ENCODE data around the gene CD200. TPM values are rescaled to one million over a fixed set of nuclear protein-coding genes. Genes with fewer than 3 reads are reported as not detected.

CD200 gene
- total RNA-seq, 2 donors from 2014 or later: 2.0 to 2.6 TPM

GRCh38 chr3:112298781-112299180 lies 34.2 kb upstream of the CD200 start:
- no peak overlapping the region for H3K4me3 ChIP-seq
- H3K27ac ChIP-seq: no peak overlapping the region
- H3K27me3 ChIP-seq: no peaks in the 10 kb centered on the region
- intact Hi-C loops (cut with DNase I): no loop called here
- H3K4me1 ChIP-seq: no peaks in the 10 kb centered on the region
- no peaks in the 10 kb centered on the region for H3K9me3 ChIP-seq
- no peaks in the 10 kb centered on the region for H3K36me3 ChIP-seq (replicated peaks in 1 of 2; ENCODE audit: insufficient read depth in 1 of 2, low read depth in 2 of 2)
- ATAC-seq (no peak), DNase-seq (no peak)
- TF ChIP-seq CTCF (IDR thresholded peaks at IDR 0.05): no peak
- no peak for TF ChIP-seq POLR2A (IDR thresholded peaks at IDR 0.05)

- H3K9me3 ChIP-seq: no peaks in the 10 kb centered on the region
Observed at GRCh38 chr3:112302150-112302830, 30.7 kb upstream of the CD200 start.

GRCh38 chr3:112302881-112303763 lies 29.8 kb upstream of the CD200 start:
- H3K9me3 ChIP-seq: no peaks in the 10 kb centered on the region
- H3K27me3 ChIP-seq: no peaks in the 10 kb centered on the region
- WGBS, 2 donors: 52 to 55% methylated on average over 12 of the region's 12 CpGs
- intact Hi-C loops (cut with DNase I): no loop called here
- H3K36me3 ChIP-seq (replicated peaks in 1 of 2; ENCODE audit: insufficient read depth in 1 of 2, low read depth in 2 of 2): no peaks in the 10 kb centered on the region
- DNase-seq (no peak), ATAC-seq (no peak)
- TF ChIP-seq CTCF (IDR thresholded peaks at IDR 0.05) (no peak), POLR2A (IDR thresholded peaks at IDR 0.05) (no peak)
- no peak overlapping the region for H3K27ac ChIP-seq
- no peaks in the 10 kb centered on the region for H3K4me1 ChIP-seq
- no peak overlapping the region for H3K4me3 ChIP-seq

More at GRCh38 chr3:112302150-112302830, 30.7 kb upstream of the CD200 start:
- Histone ChIP-seq H3K4me1 (no peaks in the 10 kb centered on the region), H3K27ac (no peak overlapping the region), H3K4me3 (no peak overlapping the region), H3K27me3 (no peaks in the 10 kb centered on the region), H3K36me3 (replicated peaks in 1 of 2; ENCODE audit: insufficient read depth in 1 of 2, low read depth in 2 of 2) (no peaks in the 10 kb centered on the region)
- no peak for TF ChIP-seq POLR2A (IDR thresholded peaks at IDR 0.05)
- intact Hi-C loops (cut with DNase I): no loop called here
- ATAC-seq (no peak), DNase-seq (no peak)
- WGBS, 2 donors: 82 to 91% methylated on average over 11 of the region's 11 CpGs

GRCh38 chr3:112303764-112304325 lies 29.1 kb upstream of the CD200 start:
- H3K27me3 ChIP-seq: no peaks in the 10 kb centered on the region
- H3K36me3 ChIP-seq (replicated peaks in 1 of 2; ENCODE audit: insufficient read depth in 1 of 2, low read depth in 2 of 2): no peaks in the 10 kb centered on the region
- H3K27ac ChIP-seq: no peak overlapping the region
- TF ChIP-seq CTCF (IDR thresholded peaks at IDR 0.05) (no peak), POLR2A (IDR thresholded peaks at IDR 0.05) (no peak)
- H3K9me3 ChIP-seq: no peaks in the 10 kb centered on the region
- intact Hi-C loops (cut with DNase I): no loop called here
- ATAC-seq: no peak
- DNase-seq: no peak
- no peak overlapping the region for H3K4me3 ChIP-seq
- H3K4me1 ChIP-seq: no peaks in the 10 kb centered on the region
- 29 to 67% methylated on average over 11 of the region's 11 CpGs for WGBS, 2 donors

- H3K27me3 ChIP-seq: no peaks in the 10 kb centered on the region
- no peaks in the 10 kb centered on the region for H3K36me3 ChIP-seq (replicated peaks in 1 of 2; ENCODE audit: insufficient read depth in 1 of 2, low read depth in 2 of 2)
- intact Hi-C loops (cut with DNase I): no loop called here
- H3K4me1 ChIP-seq: no peaks in the 10 kb centered on the region
- DNase-seq (no peak), ATAC-seq (no peak)
- WGBS, 2 donors: 87 to 88% methylated on average over 2 of the region's 2 CpGs
- no peak overlapping the region for H3K4me3 ChIP-seq
- TF ChIP-seq CTCF (IDR thresholded peaks at IDR 0.05) (peak in 2 of 7 experiments; percentile 10 to 14), POLR2A (IDR thresholded peaks at IDR 0.05) (no peak)
- H3K27ac ChIP-seq: no peak overlapping the region
- H3K9me3 ChIP-seq: no peaks in the 10 kb centered on the region
Observed at GRCh38 chr3:112304611-112305010, 28.3 kb upstream of the CD200 start.

Measured in body of pancreas (tissue), 4 donors.